ENCODE results near the gene SOS1.
"Not testable (repeated sequence)": the region's sequence is repeated elsewhere in the genome, so short reads cannot be mapped to it uniquely, and the experiment has no call there.

The SOS1 gene

DNA sequence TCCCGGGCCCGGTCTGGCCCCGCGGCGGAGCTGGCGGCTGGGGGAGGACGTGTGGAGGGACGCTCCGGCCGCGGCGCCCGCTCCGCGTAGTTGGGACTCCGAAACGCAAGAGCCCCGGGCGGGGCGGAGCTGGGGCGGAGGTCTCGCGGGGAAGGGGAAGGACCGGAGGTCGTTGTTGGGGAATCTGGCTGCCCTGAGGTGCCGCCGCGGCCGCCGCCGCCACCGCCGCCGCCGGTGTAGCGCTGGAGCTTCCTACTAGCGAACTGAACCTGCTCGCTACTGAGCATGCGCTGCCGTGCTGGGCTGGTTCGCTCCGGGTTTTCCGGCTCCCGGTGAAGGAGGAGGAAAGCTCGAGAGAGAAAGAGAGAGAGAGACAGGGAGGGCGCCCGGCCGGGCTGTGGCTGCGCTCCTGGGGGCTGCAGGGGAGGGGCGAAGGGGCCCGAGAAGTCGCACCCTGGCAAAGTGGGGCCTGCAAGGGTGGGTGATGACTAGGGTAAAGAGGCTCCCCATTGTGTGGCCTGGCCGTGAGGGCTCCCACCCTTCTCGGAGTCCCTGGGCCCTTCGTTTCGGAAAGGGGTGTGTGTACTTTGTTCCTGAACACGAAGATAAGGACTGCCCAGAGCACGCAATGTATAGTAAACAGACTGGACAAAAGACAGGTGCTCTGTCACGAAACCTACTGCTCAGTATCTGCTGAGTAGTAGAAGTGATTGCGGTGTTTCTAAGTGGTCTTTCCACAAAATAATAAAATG is at the start of gene SOS1:
Gene SOS1 (minus strand): TSS at position 281 of the 752 bp plus-strand sequence. CDS start 629 bp downstream, outside the sequence.
- Mint-ChIP-seq H3K4me1 (ENCODE audit: low read depth) (peaks cover 65% of the 10 kb centered on the region), H3K9me3 (ENCODE audit: low read depth) (peaks cover 3% of the 10 kb centered on the region), H3K36me3 (peaks cover 10% of the 10 kb centered on the region), H3K4me3 (peak within 1 kb of the TSS; percentile 97), H3K27me3 (no peaks in the 10 kb centered on the region), H3K27ac (peak within 1 kb of the TSS; percentile 97)

DNA sequence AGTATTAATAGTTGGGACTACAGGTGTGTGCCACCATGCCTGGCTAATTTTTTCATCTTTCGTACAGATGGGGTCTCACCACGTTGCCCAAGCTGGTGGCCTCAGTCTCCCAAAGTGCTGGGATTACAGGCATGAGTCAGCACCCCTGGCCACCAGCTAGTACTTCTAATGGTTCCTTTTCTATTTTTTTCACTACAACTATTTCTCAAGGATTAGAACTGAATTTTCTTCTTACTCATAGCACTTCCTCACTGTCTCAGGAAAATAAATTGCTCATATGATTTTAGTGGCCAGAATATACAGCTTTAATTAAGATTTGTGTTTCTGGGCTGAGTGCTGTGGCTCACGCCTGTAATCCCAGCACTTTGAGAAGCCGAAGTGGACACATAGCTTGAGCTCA is 43.2 kb upstream of the SOS1 start:
- Mint-ChIP-seq H3K27me3 (no peaks in the 10 kb centered on the region), H3K4me3 (no peak overlapping the region), H3K9me3 (ENCODE audit: low read depth) (no peaks in the 10 kb centered on the region), H3K4me1 (ENCODE audit: low read depth) (peaks cover 7% of the 10 kb centered on the region), H3K27ac (no peak overlapping the region), H3K36me3 (peaks cover 3% of the 10 kb centered on the region)

DNA sequence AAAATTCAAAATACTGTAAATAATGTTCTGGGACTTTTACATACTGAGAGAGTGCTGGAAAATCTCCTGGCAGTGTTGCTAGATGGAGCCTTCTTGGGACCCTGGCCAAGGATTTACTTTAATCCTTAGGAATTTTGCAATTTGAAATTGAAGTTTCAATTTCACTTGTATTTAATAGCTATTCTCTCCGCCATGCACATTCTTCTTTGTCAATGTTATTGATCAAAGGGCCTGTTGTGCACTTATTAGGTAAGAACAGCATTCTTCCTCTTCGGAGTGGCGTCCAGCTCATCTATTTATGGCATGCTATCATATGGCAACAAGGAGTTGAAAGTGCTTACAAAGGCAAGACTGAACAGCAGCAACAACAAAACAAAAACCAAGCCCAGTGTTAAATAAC is 40.1 kb upstream of the SOS1 start:
- peaks cover 3% of the 10 kb centered on the region for H3K36me3 Mint-ChIP-seq
- H3K27ac Mint-ChIP-seq: no peak overlapping the region
- H3K4me3 Mint-ChIP-seq: no peak overlapping the region
- no peaks in the 10 kb centered on the region for H3K4me1 Mint-ChIP-seq (ENCODE audit: low read depth)
- H3K27me3 Mint-ChIP-seq: no peaks in the 10 kb centered on the region
- no peaks in the 10 kb centered on the region for H3K9me3 Mint-ChIP-seq (ENCODE audit: low read depth)

DNA sequence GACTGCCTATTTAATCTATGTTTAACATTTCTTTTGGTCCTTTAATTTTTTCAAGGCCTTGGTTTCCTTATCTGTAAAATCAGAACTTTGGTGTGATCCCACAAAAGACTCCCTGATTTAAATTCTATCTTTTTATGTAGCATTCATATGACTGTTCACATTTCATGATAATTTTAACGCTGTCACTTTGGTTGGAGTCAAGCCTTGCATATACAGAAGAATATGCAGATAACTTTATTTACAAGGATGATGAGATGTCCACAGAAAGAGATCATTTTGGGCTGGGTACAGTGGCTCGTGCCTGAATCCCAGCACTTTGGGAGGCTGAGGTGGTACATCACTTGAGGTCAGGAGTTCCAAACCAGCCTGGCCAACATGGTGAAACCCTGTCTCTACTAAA is 38.4 kb upstream of the SOS1 start:
- Mint-ChIP-seq H3K27me3 (no peaks in the 10 kb centered on the region), H3K9me3 (ENCODE audit: low read depth) (no peaks in the 10 kb centered on the region), H3K4me3 (no peak overlapping the region), H3K27ac (no peak overlapping the region), H3K4me1 (ENCODE audit: low read depth) (no peaks in the 10 kb centered on the region), H3K36me3 (no peaks in the 10 kb centered on the region)

DNA sequence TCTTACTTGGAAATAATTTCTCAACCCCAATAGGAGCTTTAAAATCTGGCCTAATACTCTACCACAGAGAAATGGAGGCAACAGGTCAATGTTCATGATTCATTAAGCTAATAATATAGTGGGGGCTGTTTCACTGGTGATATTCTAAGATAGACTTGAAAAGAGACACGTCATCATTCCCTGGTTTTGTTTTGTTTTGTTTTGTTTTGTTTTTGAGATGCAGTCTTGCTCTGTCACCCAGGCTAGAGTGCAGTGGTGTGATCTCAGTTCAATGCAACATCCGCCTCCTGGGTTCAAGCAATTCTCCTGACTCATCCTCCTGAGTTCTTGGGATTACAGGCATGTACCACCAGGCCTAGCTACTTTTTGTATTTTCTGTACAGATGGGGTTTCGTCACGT is 37.5 kb upstream of the SOS1 start:
- H3K4me1 Mint-ChIP-seq (ENCODE audit: low read depth): no peaks in the 10 kb centered on the region
- H3K36me3 Mint-ChIP-seq: no peaks in the 10 kb centered on the region
- H3K27me3 Mint-ChIP-seq: no peaks in the 10 kb centered on the region
- H3K9me3 Mint-ChIP-seq (ENCODE audit: low read depth): no peaks in the 10 kb centered on the region
- H3K4me3 Mint-ChIP-seq: no peak overlapping the region
- H3K27ac Mint-ChIP-seq: no peak overlapping the region

DNA sequence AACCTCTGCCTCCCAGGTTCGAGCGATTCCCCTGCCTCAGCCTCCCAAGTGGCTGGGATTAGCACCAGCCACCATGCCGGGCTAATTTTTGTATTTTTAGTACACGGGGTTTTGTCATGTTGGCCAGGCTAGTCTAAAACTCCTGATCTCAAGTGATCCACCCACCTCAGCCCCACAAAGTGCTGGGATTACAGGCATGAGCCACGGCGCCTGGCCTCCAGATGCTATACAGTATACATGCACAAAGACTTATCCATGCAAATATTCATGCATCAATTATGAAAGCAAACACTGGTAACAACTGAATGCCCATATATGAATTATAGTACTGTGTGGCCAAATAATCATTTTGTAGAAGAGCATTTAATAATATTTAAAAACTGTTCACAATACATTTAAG is 36.0 kb upstream of the SOS1 start:
- Mint-ChIP-seq H3K4me1 (ENCODE audit: low read depth) (no peaks in the 10 kb centered on the region), H3K27ac (no peak overlapping the region), H3K9me3 (ENCODE audit: low read depth) (no peaks in the 10 kb centered on the region), H3K27me3 (no peaks in the 10 kb centered on the region), H3K36me3 (no peaks in the 10 kb centered on the region), H3K4me3 (no peak overlapping the region)

DNA sequence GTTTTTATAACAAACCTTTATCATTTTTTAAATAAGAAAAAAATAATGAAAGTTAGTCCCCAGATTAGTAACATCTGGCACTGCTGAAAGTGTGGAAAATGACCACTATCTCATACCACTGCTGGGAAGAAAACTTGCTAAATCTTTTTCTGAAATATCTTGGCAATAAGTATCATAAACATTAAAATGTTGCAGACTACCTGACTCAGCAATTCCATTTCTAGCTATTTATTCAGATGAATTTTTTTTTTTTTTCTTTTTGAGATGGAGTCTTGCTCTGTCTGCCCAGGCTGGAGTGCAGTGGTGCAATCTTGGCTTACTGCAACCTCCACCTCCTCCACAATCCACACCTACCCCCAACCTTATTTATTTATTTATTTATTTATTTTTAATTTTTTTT is 35.3 kb upstream of the SOS1 start:
- Mint-ChIP-seq H3K9me3 (ENCODE audit: low read depth) (no peaks in the 10 kb centered on the region), H3K27me3 (no peaks in the 10 kb centered on the region), H3K4me3 (no peak overlapping the region)

DNA sequence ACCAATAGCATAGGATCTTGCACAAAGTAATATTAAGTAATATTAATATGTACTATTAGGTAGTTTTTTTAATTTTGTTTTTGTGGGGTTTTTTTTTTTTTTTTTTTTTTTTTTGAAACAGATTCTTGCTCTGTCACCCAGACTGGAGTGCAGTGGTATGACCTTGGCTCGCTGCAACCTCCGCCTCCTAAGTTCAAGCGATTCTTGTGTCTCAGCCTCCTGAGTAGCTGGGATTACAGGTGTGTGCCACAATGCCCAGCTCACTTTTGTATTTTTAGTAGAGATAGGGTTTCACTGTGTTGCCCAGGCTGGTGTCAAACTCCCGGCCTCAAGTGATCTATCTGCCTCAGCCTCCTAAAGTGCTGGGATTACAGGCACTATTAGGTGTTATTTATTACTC is 34.7 kb upstream of the SOS1 start:
- not testable (repeated sequence) for H3K27me3 Mint-ChIP-seq; H3K36me3 Mint-ChIP-seq; H3K27ac Mint-ChIP-seq; H3K9me3 Mint-ChIP-seq (ENCODE audit: low read depth); H3K4me1 Mint-ChIP-seq (ENCODE audit: low read depth); H3K4me3 Mint-ChIP-seq

More for the DNA sequence above, 35.3 kb upstream of the SOS1 start:
- Mint-ChIP-seq H3K36me3 (no peaks in the 10 kb centered on the region), H3K4me1 (ENCODE audit: low read depth) (no peaks in the 10 kb centered on the region), H3K27ac (no peak overlapping the region)

DNA sequence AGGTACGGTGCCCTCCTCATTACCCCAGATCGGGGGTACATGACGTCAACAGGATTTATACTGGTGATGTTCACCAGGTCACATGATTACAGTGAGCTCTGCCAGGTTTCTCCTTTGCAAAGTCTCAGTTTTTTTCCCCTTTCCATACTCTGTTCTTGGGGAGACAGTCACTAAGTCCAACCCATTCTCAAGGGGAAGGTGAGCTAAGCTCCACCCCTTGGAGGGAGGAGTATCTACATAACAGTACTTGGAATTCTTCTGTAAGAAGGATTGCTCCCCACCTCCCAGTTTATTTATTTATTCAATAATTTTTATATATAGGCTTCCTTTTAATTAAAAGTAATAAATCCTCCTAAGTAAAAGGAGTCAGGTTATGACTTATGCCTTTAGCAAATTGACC is 34.1 kb upstream of the SOS1 start:
- Mint-ChIP-seq H3K9me3 (ENCODE audit: low read depth) (no peaks in the 10 kb centered on the region), H3K36me3 (no peaks in the 10 kb centered on the region), H3K4me3 (no peak overlapping the region), H3K27me3 (no peaks in the 10 kb centered on the region), H3K4me1 (ENCODE audit: low read depth) (no peaks in the 10 kb centered on the region), H3K27ac (no peak overlapping the region)

DNA sequence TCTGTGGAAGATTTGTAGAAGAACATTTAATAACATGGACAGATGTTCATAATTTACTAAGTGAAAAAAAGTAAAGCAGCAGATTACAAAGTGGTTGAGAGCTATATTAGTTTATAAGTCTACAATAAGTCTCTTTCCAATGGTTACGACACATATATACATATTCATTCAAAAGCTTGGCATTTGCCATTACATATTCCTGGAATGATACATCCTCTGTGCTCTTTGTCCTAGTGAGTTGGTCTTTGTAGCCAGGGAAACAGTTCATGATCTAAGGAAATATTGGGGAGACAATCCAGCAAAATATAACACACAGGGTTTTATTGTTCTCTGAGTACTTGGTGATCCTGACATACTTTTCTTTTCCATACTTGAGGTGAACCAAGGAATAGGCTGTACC is 32.5 kb upstream of the SOS1 start:
- no peak overlapping the region for H3K4me3 Mint-ChIP-seq
- H3K27ac Mint-ChIP-seq: no peak overlapping the region
- no peaks in the 10 kb centered on the region for H3K9me3 Mint-ChIP-seq (ENCODE audit: low read depth)
- H3K4me1 Mint-ChIP-seq (ENCODE audit: low read depth): no peaks in the 10 kb centered on the region
- no peaks in the 10 kb centered on the region for H3K27me3 Mint-ChIP-seq
- no peaks in the 10 kb centered on the region for H3K36me3 Mint-ChIP-seq

DNA sequence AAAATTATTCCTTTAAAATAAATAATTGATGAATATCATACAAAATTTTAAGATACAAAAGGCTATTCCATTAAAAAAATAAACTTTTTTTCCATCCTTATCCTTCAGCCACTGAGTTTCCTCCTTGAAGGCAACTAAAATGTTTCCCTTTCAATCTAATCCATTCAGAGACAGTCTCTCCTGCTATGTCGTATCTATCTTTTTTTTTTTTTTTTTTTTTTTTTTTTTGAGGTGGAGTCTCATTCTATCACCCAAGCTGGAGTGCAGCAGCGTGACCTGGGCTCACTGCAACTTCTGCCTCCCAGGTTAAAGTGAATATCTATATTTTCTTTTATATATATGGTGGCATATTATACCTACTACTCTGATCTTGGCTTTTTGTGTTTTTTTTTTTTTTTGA is 31.7 kb upstream of the SOS1 start:
- no peak overlapping the region for H3K4me3 Mint-ChIP-seq
- no peak overlapping the region for H3K27ac Mint-ChIP-seq
- no peaks in the 10 kb centered on the region for H3K27me3 Mint-ChIP-seq
- no peaks in the 10 kb centered on the region for H3K9me3 Mint-ChIP-seq (ENCODE audit: low read depth)
- no peaks in the 10 kb centered on the region for H3K4me1 Mint-ChIP-seq (ENCODE audit: low read depth)
- H3K36me3 Mint-ChIP-seq: no peaks in the 10 kb centered on the region

DNA sequence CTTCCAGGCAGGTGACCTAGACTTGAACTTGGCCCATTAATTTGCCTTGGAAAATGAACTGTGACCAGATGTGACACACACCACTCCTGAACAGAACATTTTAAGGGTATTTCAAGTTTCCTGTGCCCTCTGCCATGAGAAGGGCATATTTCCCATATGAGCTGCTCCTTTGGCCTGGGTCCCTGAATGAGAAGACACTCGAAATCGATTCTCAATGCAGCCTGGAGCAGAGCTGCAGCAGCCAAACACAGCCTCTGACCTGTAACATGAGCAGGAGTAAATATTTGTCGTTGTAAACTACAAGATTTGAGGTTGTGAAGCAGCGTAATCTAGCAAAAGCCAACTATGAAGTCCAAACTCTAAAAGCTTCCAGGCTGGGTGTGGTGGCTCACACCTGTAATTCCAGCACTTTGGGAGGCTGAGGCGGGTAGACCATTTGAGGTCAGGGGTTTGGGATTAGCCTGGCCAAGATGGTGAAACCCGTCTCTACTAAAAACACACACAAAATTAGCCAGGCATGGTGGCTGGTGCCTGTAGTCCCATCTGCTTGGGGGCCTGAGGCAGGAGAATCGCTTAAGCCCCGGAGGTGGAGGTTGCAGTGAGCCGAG is 30.1 kb upstream of the SOS1 start:
- H3K27ac Mint-ChIP-seq: no peak overlapping the region
- H3K4me3 Mint-ChIP-seq: no peak overlapping the region
- H3K36me3 Mint-ChIP-seq: no peaks in the 10 kb centered on the region
- H3K9me3 Mint-ChIP-seq (ENCODE audit: low read depth): no peaks in the 10 kb centered on the region
- no peaks in the 10 kb centered on the region for H3K27me3 Mint-ChIP-seq
- H3K4me1 Mint-ChIP-seq (ENCODE audit: low read depth): no peaks in the 10 kb centered on the region

DNA sequence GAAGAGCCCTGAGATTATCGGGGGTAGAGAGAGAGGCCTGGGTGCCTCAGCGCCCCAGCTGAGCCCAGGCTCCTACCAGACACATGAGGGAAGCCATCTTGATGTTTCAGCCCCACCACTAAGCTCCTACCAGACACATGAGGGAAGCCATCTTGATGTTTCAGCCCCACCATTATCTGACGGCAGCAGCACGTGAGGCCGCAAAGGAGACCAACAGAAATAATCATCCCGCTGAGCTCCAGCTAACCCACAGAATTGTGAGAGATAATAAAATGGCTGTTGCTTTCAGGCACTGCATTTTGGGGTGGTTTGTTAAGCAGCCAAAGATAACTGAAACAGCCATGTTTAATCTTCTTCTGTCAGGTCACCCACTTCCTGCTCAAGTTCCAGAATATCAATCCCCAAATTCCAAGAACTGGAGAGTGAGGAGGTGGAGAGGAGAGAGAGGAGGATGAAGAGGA is 29.3 kb upstream of the SOS1 start:
- no peaks in the 10 kb centered on the region for H3K27me3 Mint-ChIP-seq
- H3K4me1 Mint-ChIP-seq (ENCODE audit: low read depth): no peaks in the 10 kb centered on the region
- no peak overlapping the region for H3K27ac Mint-ChIP-seq
- no peaks in the 10 kb centered on the region for H3K9me3 Mint-ChIP-seq (ENCODE audit: low read depth)
- no peak overlapping the region for H3K4me3 Mint-ChIP-seq
- H3K36me3 Mint-ChIP-seq: no peaks in the 10 kb centered on the region

DNA sequence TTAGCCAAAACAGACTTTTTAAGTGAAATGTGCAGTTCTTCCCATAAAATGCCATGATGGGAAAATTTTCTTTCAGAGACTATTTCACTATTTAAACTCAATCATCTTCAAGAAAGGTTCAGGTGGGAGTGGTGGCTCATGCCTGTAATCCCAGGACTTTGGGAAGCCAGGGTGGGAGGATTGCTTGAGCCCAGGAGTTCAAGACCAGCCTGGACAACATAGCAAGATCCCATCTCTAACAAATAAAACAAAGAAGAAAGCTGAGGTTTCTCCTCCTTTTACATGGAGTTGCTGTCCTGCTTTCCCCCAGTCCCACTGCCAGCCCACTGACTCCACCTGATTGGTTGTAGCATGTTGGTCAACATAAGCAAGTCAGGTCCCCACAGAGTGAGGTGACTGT is 25.8 kb upstream of the SOS1 start:
- Mint-ChIP-seq H3K27me3 (no peaks in the 10 kb centered on the region), H3K36me3 (no peaks in the 10 kb centered on the region), H3K27ac (no peak overlapping the region), H3K4me3 (no peak overlapping the region), H3K9me3 (ENCODE audit: low read depth) (no peaks in the 10 kb centered on the region), H3K4me1 (ENCODE audit: low read depth) (peaks cover 2% of the 10 kb centered on the region)

DNA sequence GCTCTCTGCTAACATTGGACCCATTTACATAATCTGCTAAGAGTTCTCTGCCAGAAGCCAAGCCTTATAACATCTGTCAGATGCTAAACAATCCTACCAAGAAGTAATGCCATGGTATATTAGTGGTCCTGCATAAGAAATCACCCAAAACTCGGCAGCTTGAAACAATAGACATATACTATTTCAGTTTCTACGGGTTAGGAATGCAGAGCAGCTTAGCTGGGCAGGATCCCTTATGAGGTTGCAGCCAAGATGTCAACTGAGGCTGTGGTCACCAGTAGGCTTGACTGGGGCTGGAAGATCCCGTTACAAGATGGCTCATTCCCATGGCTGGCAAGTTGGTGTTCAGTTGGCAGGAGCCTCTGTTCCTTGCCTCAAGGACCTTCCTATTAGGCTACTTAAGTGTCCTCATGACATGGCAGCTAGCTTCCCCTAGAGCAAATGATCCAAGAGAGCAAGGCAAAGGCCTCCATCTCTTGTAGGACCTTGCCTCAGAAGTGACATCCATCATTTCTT is 25.1 kb upstream of the SOS1 start:
- no peaks in the 10 kb centered on the region for H3K9me3 Mint-ChIP-seq (ENCODE audit: low read depth)
- H3K36me3 Mint-ChIP-seq: no peaks in the 10 kb centered on the region
- no peaks in the 10 kb centered on the region for H3K27me3 Mint-ChIP-seq
- no peak overlapping the region for H3K27ac Mint-ChIP-seq
- no peak overlapping the region for H3K4me3 Mint-ChIP-seq
- peaks cover 2% of the 10 kb centered on the region for H3K4me1 Mint-ChIP-seq (ENCODE audit: low read depth)

DNA sequence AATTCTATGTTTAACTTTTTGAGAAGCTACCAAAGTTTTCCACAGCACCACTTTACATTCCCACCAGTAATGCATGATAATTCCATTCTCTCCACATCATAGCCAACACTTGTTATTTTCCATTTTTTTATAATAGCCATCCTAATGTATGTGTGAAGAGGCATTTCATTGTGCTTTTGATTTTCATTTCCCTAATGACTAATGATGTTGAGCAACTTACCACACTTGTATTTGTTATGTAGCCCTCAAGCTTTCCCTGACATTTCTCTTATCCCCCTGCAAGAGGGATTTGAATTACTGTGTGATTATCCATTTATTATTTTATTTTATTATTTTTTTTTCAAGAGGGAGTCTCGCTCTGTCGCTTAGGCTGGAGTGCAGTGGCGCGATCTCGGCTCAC is 23.6 kb upstream of the SOS1 start:
- H3K4me3 Mint-ChIP-seq: no peak overlapping the region
- H3K4me1 Mint-ChIP-seq (ENCODE audit: low read depth): peaks cover 9% of the 10 kb centered on the region
- no peaks in the 10 kb centered on the region for H3K9me3 Mint-ChIP-seq (ENCODE audit: low read depth)
- H3K36me3 Mint-ChIP-seq: no peaks in the 10 kb centered on the region
- no peaks in the 10 kb centered on the region for H3K27me3 Mint-ChIP-seq
- no peak overlapping the region for H3K27ac Mint-ChIP-seq
